ENCODE measurements around the gene KLHL29. TPM values are rescaled to one million over a fixed set of nuclear protein-coding genes. Genes with fewer than 3 reads are reported as not detected.

Gene KLHL29
- total RNA-seq, 1 experiment from 2014 or later = 2.6 TPM

- no peaks in the 10 kb centered on the region for H4K20me1 ChIP-seq (ENCODE audit: low read length)
- no peak for ATAC-seq
- TF ChIP-seq, protein P1, sequence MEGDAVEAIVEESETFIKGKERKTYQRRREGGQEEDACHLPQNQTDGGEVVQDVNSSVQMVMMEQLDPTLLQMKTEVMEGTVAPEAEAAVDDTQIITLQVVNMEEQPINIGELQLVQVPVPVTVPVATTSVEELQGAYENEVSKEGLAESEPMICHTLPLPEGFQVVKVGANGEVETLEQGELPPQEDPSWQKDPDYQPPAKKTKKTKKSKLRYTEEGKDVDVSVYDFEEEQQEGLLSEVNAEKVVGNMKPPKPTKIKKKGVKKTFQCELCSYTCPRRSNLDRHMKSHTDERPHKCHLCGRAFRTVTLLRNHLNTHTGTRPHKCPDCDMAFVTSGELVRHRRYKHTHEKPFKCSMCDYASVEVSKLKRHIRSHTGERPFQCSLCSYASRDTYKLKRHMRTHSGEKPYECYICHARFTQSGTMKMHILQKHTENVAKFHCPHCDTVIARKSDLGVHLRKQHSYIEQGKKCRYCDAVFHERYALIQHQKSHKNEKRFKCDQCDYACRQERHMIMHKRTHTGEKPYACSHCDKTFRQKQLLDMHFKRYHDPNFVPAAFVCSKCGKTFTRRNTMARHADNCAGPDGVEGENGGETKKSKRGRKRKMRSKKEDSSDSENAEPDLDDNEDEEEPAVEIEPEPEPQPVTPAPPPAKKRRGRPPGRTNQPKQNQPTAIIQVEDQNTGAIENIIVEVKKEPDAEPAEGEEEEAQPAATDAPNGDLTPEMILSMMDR (conservative IDR thresholded peaks at IDR 0.05; ENCODE audit: low read depth, low read length) = no peak
- TF ChIP-seq EZH2phosphoT487 (IDR thresholded peaks at IDR 0.05; ENCODE audit: borderline replicate concordance, low read length) = no peak
- TF ChIP-seq EZH2 (IDR thresholded peaks at IDR 0.05; ENCODE audit: low read length, unreplicated experiment) = no peak
- no TSS peak for BruUV-seq (replicated peaks)
- H3K27me3 ChIP-seq (ENCODE audit: low read length) = no peaks in the 10 kb centered on the region
- POLR2A ChIA-PET (ENCODE audit: unreplicated experiment) = no interaction called here
- DNase-seq = no peak
- H3K4me1 ChIP-seq (ENCODE audit: insufficient read depth, low read length) = no peaks in the 10 kb centered on the region
- CTCF ChIA-PET = no interaction called here
- no peak overlapping the region for H3K4me3 ChIP-seq (ENCODE audit: low read length)
- intact Hi-C loops (cut with micrococcal nuclease) = no loop called here
- no peak overlapping the region for H3K27ac ChIP-seq (ENCODE audit: low read length)
- no peaks in the 10 kb centered on the region for H3K9me2 ChIP-seq (replicated peaks; ENCODE audit: low read length)
- no peak overlapping the region for H2AFZ ChIP-seq (ENCODE audit: low read length)
- H3K79me2 ChIP-seq (ENCODE audit: low read length) = no peaks in the 10 kb centered on the region
- H3F3A ChIP-seq (ENCODE audit: low read length, unreplicated experiment) = no peaks in the 10 kb centered on the region
- H3K36me3 ChIP-seq (ENCODE audit: low read depth, low read length) = no peaks in the 10 kb centered on the region
- H3K4me2 ChIP-seq (ENCODE audit: low read length) = no peak overlapping the region
- H3K9me3 ChIP-seq (ENCODE audit: low read length) = no peaks in the 10 kb centered on the region
- no peak overlapping the region for H3K9ac ChIP-seq (ENCODE audit: low read length)
These were observed 112.6 kb downstream of the KLHL29 start for GRCh38 chr2:23497536-23497935.

GRCh38 chr2:23498943-23499342, 114.0 kb downstream of the KLHL29 start:
- DNase-seq = no peak
- no peak for TF ChIP-seq EZH2phosphoT487 (IDR thresholded peaks at IDR 0.05; ENCODE audit: borderline replicate concordance, low read length)
- TF ChIP-seq EZH2 (IDR thresholded peaks at IDR 0.05; ENCODE audit: low read length, unreplicated experiment) = no peak
- TF ChIP-seq, protein P1 (conservative IDR thresholded peaks at IDR 0.05; ENCODE audit: low read depth, low read length) = no peak
- Histone ChIP-seq H3K36me3 (ENCODE audit: low read depth, low read length) (no peaks in the 10 kb centered on the region), H3K27me3 (ENCODE audit: low read length) (no peaks in the 10 kb centered on the region), H3K9ac (ENCODE audit: low read length) (no peak overlapping the region), H3K4me1 (ENCODE audit: insufficient read depth, low read length) (no peaks in the 10 kb centered on the region), H3K9me3 (ENCODE audit: low read length) (no peaks in the 10 kb centered on the region), H3F3A (ENCODE audit: low read length, unreplicated experiment) (no peaks in the 10 kb centered on the region), H3K4me2 (ENCODE audit: low read length) (no peak overlapping the region), H3K27ac (ENCODE audit: low read length) (no peak overlapping the region), H3K9me2 (replicated peaks; ENCODE audit: low read length) (no peaks in the 10 kb centered on the region), H3K4me3 (ENCODE audit: low read length) (no peak overlapping the region), H3K79me2 (ENCODE audit: low read length) (no peaks in the 10 kb centered on the region), H4K20me1 (ENCODE audit: low read length) (no peaks in the 10 kb centered on the region), H2AFZ (ENCODE audit: low read length) (no peak overlapping the region)
- intact Hi-C loops (cut with micrococcal nuclease) = no loop called here
- no peak for ATAC-seq
- ChIA-PET POLR2A (ENCODE audit: unreplicated experiment) (no interaction called here), CTCF (no interaction called here)
- no TSS peak for BruUV-seq (replicated peaks)

DNA sequence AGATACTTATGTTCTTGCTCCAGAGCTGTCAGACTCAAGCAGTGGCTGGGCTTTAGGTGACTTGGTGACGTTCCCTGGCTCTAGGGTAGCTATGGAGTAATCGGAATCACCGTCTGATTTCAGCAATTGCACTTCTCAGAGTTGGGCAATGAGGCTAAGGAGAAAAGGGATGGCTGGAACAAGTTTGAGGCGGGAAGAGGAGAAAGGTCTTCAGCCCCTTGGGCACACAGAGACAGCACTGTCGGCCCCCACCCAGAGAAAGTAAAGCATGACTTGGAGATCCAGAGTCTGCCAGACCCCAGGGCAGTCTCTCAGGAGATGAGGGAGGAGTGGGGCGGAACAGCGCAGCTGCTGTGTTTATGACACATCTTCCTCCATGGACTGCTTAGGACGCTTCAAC, 114.5 kb downstream of the KLHL29 start:
- no peaks in the 10 kb centered on the region for H3K9me2 ChIP-seq (replicated peaks; ENCODE audit: low read length)
- H4K20me1 ChIP-seq (ENCODE audit: low read length) = no peaks in the 10 kb centered on the region
- TF ChIP-seq, protein P1 (conservative IDR thresholded peaks at IDR 0.05; ENCODE audit: low read depth, low read length) = no peak
- TF ChIP-seq EZH2 (IDR thresholded peaks at IDR 0.05; ENCODE audit: low read length, unreplicated experiment) = no peak
- TF ChIP-seq EZH2phosphoT487 (IDR thresholded peaks at IDR 0.05; ENCODE audit: borderline replicate concordance, low read length) = no peak
- ChIA-PET CTCF (no interaction called here), POLR2A (ENCODE audit: unreplicated experiment) (no interaction called here)
- H3K27me3 ChIP-seq (ENCODE audit: low read length) = no peaks in the 10 kb centered on the region
- no peak for ATAC-seq
- H3K4me3 ChIP-seq (ENCODE audit: low read length) = no peak overlapping the region
- H3K79me2 ChIP-seq (ENCODE audit: low read length) = no peaks in the 10 kb centered on the region
- no peaks in the 10 kb centered on the region for H3K36me3 ChIP-seq (ENCODE audit: low read depth, low read length)
- H2AFZ ChIP-seq (ENCODE audit: low read length) = no peak overlapping the region
- no peak for DNase-seq
- intact Hi-C loops (cut with micrococcal nuclease) = no loop called here
- no peak overlapping the region for H3K4me2 ChIP-seq (ENCODE audit: low read length)
- H3F3A ChIP-seq (ENCODE audit: low read length, unreplicated experiment) = no peaks in the 10 kb centered on the region
- no peaks in the 10 kb centered on the region for H3K4me1 ChIP-seq (ENCODE audit: insufficient read depth, low read length)
- BruUV-seq (replicated peaks) = no TSS peak
- no peak overlapping the region for H3K9ac ChIP-seq (ENCODE audit: low read length)
- no peaks in the 10 kb centered on the region for H3K9me3 ChIP-seq (ENCODE audit: low read length)
- no peak overlapping the region for H3K27ac ChIP-seq (ENCODE audit: low read length)
